Islet precursor cell (in vitro differentiated cells): Measurements from ENCODE around the gene AVPI1.

ENCODE experiments used
- DNase-seq: peaks from one replicate; pipeline ENCODE4 v3.0.0-alpha.2; 2018

The AVPI1 gene

GRCh38 chr10:97686962-97687784 lies at the start of gene AVPI1:
AVPI1 (minus strand) TSS chr10:97687241; CDS start chr10:97679905, 7,336 bp downstream.
- peak; percentile 99 for DNase-seq

GRCh38 chr10:97736403-97736901 lies 49.4 kb upstream of the AVPI1 start:
- DNase-seq = no peak

GRCh38 chr10:97734021-97734420 lies 47.0 kb upstream of the AVPI1 start:
- DNase-seq = no peak

GRCh38 chr10:97733256-97733655 lies 46.2 kb upstream of the AVPI1 start:
- no peak for DNase-seq

GRCh38 chr10:97732052-97732359 lies 45.0 kb upstream of the AVPI1 start:
- no peak for DNase-seq

- DNase-seq = peak; percentile 75
Observed at GRCh38 chr10:97731346-97732051, 44.5 kb upstream of the AVPI1 start.

- no peak for DNase-seq
Observed at GRCh38 chr10:97729014-97729413, 42.0 kb upstream of the AVPI1 start.

- peak; percentile 84 for DNase-seq
Observed at GRCh38 chr10:97726636-97727178, 39.7 kb upstream of the AVPI1 start.

GRCh38 chr10:97724341-97724941 lies 37.4 kb upstream of the AVPI1 start:
- DNase-seq = no peak

- DNase-seq = no peak
Observed at GRCh38 chr10:97723001-97723400, 36.0 kb upstream of the AVPI1 start.

- DNase-seq = no peak
Observed at GRCh38 chr10:97721871-97722780, 35.1 kb upstream of the AVPI1 start.

GRCh38 chr10:97719602-97720001 lies 32.6 kb upstream of the AVPI1 start:
- DNase-seq = no peak

- DNase-seq = no peak
Observed at GRCh38 chr10:97718659-97719142, 31.7 kb upstream of the AVPI1 start.

- DNase-seq = peak; percentile 76
Observed at GRCh38 chr10:97718178-97718577, 31.1 kb upstream of the AVPI1 start.

- no peak for DNase-seq
Observed at GRCh38 chr10:97717627-97718026, 30.6 kb upstream of the AVPI1 start.

GRCh38 chr10:97715259-97715874 lies 28.3 kb upstream of the AVPI1 start:
- no peak for DNase-seq

GRCh38 chr10:97714401-97715258 lies 27.6 kb upstream of the AVPI1 start:
- peak; percentile 89 for DNase-seq

- peak; percentile 89 for DNase-seq
Observed at GRCh38 chr10:97713826-97714400, 26.9 kb upstream of the AVPI1 start.

GRCh38 chr10:97713339-97713825 lies 26.3 kb upstream of the AVPI1 start, which contains the start of gene MARVELD1:
MARVELD1 (plus strand) TSS chr10:97713730; CDS start chr10:97713877, 147 bp downstream.
- DNase-seq = peak; percentile 90
